ENCODE measurements around the gene MED13L. TPM values are rescaled to one million over a fixed set of nuclear protein-coding genes. Genes with fewer than 3 reads are reported as not detected.

MED13L gene
- total RNA-seq, 2 donors from 2014 or later, result 121 to 142 TPM

DNA sequence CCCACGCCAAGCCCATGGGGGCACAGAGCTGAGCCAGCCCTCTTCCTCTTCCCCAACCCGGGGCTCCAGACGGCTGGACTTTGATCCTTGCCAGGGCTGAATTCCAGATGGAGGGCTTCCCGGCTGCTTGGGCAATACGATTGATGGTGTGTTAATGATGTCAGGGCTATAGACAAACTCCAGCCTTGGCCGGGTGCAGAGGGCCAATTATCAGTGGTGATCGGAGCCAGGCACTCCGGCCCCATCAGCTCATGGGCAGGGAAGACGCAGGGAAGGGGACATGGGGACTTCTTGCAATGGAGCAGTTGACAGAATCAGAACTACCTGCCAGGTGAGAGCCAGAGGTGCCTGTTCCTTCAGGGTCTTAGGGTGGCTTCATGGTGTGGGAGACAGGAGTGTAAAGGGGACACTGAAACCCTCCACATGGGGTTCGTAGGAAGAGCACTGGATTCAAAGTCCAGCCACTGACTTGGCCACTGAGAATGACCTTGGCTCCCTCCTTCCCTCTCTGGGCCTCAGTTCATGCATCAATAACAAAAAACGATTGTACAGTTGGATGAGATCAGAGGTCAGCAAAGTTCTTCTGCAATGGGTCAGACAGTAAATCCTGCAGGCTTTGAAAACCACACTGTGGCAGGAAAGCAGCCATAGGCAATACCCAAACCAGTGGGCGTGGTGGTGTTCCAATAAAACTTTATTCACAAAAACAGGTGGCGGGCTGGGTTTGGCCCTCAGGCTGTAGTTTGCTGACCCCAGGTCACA is 333.7 kb downstream of the MED13L start:
- no peak for ATAC-seq
- Mint-ChIP-seq H3K27ac (no peak overlapping the region), H3K9me3 (peaks cover 5% of the 10 kb centered on the region), H3K4me1 (ENCODE audit: low read depth in 2 of 2) (peaks cover 0 to 3% of the 10 kb centered on the region in 2 donors), H3K27me3 (peaks cover 7 to 10% of the 10 kb centered on the region in 2 donors), H3K4me3 (no peak overlapping the region), H3K36me3 (peaks cover 6% of the 10 kb centered on the region)
- DNase-seq (ENCODE audit: low spot score), result no peak

DNA sequence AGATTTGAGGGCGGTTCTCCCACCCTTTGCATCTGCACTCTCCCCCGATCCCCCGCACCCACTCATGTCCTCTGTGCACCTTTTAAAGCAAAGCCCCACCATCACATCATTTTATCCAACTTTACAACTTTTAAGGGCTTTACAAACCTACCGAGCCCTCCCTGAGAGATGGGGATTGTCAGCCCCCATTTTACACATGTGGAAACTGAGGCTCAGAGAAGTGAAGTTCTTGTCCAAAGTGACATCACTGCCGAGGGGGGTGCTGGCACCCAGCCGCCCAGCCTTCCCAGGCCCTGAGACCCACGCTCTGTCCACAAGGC is 334.2 kb downstream of the MED13L start:
- ATAC-seq, result no peak
- Mint-ChIP-seq H3K9me3 (peaks cover 7% of the 10 kb centered on the region), H3K4me1 (ENCODE audit: low read depth in 2 of 2) (peaks cover 0 to 3% of the 10 kb centered on the region in 2 donors), H3K27me3 (peaks cover 12 to 14% of the 10 kb centered on the region in 2 donors), H3K36me3 (peaks cover 8% of the 10 kb centered on the region), H3K4me3 (no peak overlapping the region), H3K27ac (no peak overlapping the region)
- DNase-seq (ENCODE audit: low spot score), result no peak

DNA sequence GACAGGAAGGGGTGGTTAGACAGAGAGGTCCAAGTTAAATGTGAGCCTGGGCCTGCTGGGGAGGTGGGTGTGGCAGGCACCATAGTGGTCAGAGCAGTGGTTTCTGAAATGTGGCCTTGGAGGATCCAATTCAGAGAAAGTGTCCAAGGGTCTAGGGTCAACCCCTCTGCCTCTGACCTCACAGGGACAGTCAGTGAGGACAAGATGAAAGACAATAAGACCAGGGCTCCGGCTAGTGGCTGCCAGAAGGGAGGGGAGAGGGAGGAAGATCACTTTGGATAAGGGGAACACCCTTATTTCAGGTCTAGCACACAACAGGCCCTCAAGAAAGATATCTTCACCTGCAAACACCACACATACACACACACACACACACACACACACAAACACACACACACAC is 335.1 kb downstream of the MED13L start:
- no peak overlapping the region for H3K4me3 Mint-ChIP-seq

DNA sequence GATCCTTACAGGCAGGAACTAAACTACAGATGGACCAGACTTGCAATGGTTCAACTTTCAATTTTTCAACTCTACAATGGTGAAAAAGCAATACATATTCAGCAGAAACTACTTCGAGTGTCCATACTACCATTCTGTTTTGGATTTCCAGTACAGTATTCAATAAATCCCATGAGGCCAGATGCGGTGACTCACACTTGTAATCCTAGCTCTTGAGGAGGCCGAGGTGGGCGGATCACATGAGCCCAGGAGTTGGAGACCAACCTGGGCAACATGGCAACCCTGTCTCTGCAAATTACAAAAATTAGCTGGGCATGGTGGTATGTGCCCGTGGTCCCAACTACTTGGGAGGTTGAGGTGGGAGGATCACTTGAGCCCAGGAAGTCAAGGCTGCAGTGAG is 336.1 kb downstream of the MED13L start:
- Mint-ChIP-seq H3K9me3 (peaks cover 7% of the 10 kb centered on the region), H3K27me3 (peaks cover 20 to 21% of the 10 kb centered on the region in 2 donors), H3K4me3 (no peak overlapping the region), H3K4me1 (ENCODE audit: low read depth in 2 of 2) (peaks cover 0 to 3% of the 10 kb centered on the region in 2 donors), H3K36me3 (peaks cover 8% of the 10 kb centered on the region), H3K27ac (no peak overlapping the region)
- ATAC-seq (no peak), DNase-seq (ENCODE audit: low spot score) (no peak)

More for the DNA sequence above, 335.1 kb downstream of the MED13L start:
- no peak for ATAC-seq
- peaks cover 0 to 3% of the 10 kb centered on the region in 2 donors for H3K4me1 Mint-ChIP-seq (ENCODE audit: low read depth in 2 of 2)
- H3K9me3 Mint-ChIP-seq, result peaks cover 7% of the 10 kb centered on the region
- peaks cover 17 to 21% of the 10 kb centered on the region in 2 donors for H3K27me3 Mint-ChIP-seq
- no peak overlapping the region for H3K27ac Mint-ChIP-seq
- no peak for DNase-seq (ENCODE audit: low spot score)
- H3K36me3 Mint-ChIP-seq, result peaks cover 8% of the 10 kb centered on the region

DNA sequence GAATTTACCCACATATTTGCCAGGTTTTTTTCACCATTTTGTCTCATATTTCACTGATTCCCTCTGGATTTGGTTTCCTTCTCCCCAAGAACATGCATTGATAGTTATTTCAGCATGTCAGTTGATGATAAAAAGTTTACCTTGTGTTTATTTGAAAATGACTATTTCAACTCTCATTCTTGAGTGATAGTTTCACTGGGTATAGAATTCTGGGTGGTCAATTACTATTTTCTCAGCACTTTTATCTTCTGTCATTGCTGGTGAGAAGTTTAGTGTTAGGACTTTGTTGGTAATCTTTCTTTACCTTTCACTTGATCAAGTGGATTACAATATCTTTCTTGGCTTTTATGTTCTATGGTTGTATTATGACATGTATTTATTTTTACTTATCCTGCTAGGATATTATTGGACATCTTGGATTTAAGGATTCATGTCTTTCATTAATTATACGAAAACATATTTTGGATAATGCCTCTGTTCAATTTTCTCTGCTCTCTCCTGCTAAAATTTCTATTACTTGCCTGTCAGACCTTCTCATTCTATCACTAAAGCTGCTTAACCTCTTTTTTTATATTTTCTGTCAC is 338.6 kb downstream of the MED13L start:
- DNase-seq (ENCODE audit: low spot score) (no peak), ATAC-seq (no peak)
- Mint-ChIP-seq H3K4me3 (no peak overlapping the region), H3K27ac (no peak overlapping the region), H3K4me1 (ENCODE audit: low read depth in 2 of 2) (peaks cover 0 to 3% of the 10 kb centered on the region in 2 donors), H3K9me3 (peaks cover 7% of the 10 kb centered on the region), H3K36me3 (peaks cover 8% of the 10 kb centered on the region), H3K27me3 (peaks cover 20 to 21% of the 10 kb centered on the region in 2 donors)

DNA sequence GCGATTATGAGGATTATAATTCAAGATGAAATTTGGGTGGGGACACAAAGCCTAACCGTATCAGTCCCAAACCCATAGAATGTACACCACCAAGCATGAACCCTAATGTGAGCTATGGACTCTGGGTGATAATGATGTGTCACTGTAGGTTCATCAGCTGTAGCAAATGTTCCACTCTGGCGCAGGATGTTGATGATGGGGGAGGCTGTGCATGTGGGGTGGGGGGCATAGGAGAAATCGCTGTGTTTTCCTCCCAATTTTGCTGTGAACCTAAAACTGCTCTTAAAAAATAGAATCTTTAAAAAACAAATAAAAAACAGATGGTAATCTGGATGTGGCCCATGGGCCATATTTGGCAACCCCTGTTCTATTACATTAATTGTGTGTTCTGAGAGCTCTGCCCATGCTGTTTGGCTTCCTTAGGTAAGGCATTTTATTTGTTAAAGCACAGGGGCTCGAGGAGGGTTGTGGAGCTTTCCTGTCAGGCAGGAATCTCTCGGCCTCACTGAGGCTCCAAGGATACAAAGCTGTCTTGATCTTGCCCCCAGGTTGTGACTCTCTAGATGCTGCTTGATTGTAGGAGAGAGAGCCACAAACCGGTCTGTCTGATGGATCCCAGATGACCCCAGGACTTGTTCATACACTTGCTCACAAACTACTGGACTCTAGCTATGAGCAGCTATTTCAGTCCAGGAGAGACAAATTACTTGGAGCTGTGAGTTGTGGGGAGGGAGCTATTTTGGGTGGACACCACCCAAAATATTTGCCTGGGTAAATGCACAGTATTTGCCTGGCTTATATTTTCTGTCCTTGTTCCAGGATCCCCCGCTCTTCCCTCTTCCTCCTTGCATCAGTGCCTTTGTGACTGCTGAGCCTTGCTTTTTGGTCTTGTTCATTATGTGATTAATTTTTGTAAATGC is 340.2 kb downstream of the MED13L start:
- H3K4me3 Mint-ChIP-seq, result no peak overlapping the region
- H3K27ac Mint-ChIP-seq, result no peak overlapping the region
- ATAC-seq (no peak), DNase-seq (ENCODE audit: low spot score) (no peak)
- peaks cover 21 to 23% of the 10 kb centered on the region in 2 donors for H3K27me3 Mint-ChIP-seq
- H3K9me3 Mint-ChIP-seq, result peaks cover 7% of the 10 kb centered on the region
- no peaks in the 10 kb centered on the region for H3K4me1 Mint-ChIP-seq (ENCODE audit: low read depth in 2 of 2)
- H3K36me3 Mint-ChIP-seq, result peaks cover 8% of the 10 kb centered on the region

DNA sequence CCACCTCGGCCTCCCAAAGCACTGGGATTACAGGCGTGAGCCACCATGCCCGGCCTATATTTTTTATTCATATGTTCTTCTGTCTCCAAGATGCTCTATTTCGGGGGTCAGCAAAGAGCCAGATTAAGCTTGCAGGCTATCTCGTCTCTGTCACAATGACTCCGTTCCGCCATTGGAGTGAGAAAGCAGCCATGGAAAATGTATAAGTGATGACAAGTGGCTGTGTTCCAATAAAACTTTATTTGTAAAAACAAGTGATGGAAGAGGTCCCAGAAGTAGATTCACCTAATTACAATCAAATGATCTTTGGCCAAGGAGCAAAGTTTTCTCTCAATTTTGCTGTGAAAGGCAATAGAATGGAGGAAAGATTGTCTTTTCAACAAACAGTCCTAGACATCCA is 342.6 kb downstream of the MED13L start:
- Mint-ChIP-seq H3K27me3 (peaks cover 21 to 26% of the 10 kb centered on the region in 2 donors), H3K4me1 (ENCODE audit: low read depth in 2 of 2) (no peaks in the 10 kb centered on the region), H3K36me3 (peaks cover 8% of the 10 kb centered on the region), H3K9me3 (peaks cover 7% of the 10 kb centered on the region), H3K4me3 (no peak overlapping the region), H3K27ac (no peak overlapping the region)
- DNase-seq (ENCODE audit: low spot score), result no peak
- no peak for ATAC-seq

DNA sequence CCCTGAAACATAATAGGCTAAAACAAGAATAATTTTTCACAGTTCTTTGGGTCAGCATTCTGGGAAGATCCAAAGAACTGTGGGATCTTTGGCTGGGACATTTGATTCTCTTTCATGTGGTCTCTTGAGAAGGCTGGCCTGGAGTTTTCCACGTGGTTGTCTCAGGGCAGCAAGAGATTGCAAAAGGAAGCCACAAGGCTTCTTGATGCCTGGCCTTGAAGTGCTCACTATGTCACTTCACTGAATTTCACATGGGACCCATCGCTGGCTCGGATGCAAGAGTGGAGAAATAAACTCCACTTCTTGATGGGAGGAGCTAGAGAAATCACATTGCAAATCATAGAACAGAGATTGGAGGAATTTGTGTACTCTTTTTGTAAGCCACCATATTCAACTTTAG is 343.4 kb downstream of the MED13L start:
- Mint-ChIP-seq H3K27me3 (peaks cover 17 to 23% of the 10 kb centered on the region in 2 donors), H3K36me3 (peaks cover 4% of the 10 kb centered on the region), H3K4me1 (ENCODE audit: low read depth in 2 of 2) (no peaks in the 10 kb centered on the region), H3K9me3 (peaks cover 4% of the 10 kb centered on the region), H3K27ac (no peak overlapping the region), H3K4me3 (no peak overlapping the region)
- ATAC-seq, result no peak
- no peak for DNase-seq (ENCODE audit: low spot score)

DNA sequence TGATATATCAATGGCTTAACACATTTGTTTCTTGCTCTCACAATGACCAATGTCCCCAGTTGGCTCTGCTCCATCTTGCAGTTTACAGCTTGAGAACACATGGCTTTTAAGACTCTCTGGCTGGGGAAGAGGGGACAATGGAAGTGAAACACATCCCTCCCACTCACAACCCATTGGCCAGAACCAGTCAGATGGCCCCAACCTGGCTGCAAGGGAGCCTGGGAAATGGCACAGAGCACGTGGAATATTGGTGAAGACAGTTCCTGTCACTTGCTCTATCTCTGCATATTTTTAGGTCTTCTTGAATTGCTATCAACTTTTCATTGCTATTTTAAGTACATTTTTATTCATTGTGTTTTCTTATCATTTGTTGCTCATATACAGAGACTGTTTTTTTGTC is 345.4 kb downstream of the MED13L start:
- no peaks in the 10 kb centered on the region for H3K36me3 Mint-ChIP-seq
- peaks cover 0 to 14% of the 10 kb centered on the region in 2 donors for H3K27me3 Mint-ChIP-seq
- no peaks in the 10 kb centered on the region for H3K4me1 Mint-ChIP-seq (ENCODE audit: low read depth in 2 of 2)
- DNase-seq (ENCODE audit: low spot score), result no peak
- no peak for ATAC-seq
- H3K27ac Mint-ChIP-seq, result no peak overlapping the region
- H3K9me3 Mint-ChIP-seq, result no peaks in the 10 kb centered on the region
- H3K4me3 Mint-ChIP-seq, result no peak overlapping the region

DNA sequence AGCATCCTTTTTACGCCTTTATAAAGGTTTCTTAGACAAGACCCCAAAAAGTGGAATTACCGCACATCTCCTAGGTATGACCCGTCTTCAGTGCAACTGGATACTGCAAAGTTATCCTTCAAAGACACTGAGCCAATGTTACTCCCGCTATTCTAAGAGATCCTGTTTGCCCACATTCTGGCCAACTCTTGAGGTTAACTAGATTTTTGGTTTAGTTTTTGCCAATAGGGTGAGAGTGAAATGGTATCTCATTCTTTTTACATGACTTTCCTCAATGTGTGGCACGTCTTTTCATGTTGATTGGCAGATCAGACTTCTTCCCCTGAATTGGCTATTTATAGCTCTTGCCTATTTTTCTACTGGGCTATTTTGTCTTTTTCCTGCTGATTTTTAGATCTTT is 347.2 kb downstream of the MED13L start:
- Mint-ChIP-seq H3K27ac (no peak overlapping the region), H3K4me3 (no peak overlapping the region), H3K4me1 (ENCODE audit: low read depth in 2 of 2) (no peaks in the 10 kb centered on the region), H3K36me3 (no peaks in the 10 kb centered on the region), H3K9me3 (no peaks in the 10 kb centered on the region), H3K27me3 (peaks cover 0 to 11% of the 10 kb centered on the region in 2 donors)
- DNase-seq (ENCODE audit: low spot score) (no peak), ATAC-seq (no peak)

DNA sequence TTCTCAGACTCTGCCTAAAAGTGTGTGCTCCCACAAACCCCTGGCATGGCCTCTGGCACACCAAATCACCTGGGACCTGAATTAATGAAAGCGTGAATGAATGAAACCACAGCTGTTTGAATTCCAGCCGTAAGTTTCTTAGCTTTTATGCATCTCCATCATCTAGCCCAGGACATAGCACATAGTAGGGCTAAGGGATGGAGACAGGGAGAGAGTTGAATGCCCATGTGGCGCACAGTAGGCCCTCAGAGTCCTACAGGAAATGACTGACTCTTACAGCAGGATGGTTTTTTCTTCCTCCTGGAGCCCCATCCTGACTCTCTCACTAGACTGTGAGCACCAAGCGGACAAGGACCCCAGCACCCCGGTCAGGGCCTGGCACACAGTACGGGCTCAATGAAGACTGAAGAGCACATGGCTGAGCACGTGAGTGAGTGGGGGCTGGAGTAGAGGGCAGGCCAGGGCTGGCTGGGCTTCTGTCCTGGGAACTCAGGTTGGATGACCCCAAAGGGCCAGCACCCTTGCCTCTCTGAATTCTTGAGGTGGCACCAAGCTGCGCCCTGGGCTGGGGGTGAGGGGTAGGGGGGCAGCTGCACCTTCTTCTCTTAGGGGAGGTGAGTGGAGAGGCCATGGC is 351.3 kb downstream of the MED13L start:
- no peaks in the 10 kb centered on the region for H3K36me3 Mint-ChIP-seq
- H3K27me3 Mint-ChIP-seq, result peaks cover 18 to 25% of the 10 kb centered on the region in 2 donors
- DNase-seq (ENCODE audit: low spot score) (no peak), ATAC-seq (peak; percentile 11 to 30)
- no peak overlapping the region for H3K27ac Mint-ChIP-seq
- no peaks in the 10 kb centered on the region for H3K9me3 Mint-ChIP-seq
- H3K4me1 Mint-ChIP-seq (ENCODE audit: low read depth in 2 of 2), result no peaks in the 10 kb centered on the region
- H3K4me3 Mint-ChIP-seq, result no peak overlapping the region

DNA sequence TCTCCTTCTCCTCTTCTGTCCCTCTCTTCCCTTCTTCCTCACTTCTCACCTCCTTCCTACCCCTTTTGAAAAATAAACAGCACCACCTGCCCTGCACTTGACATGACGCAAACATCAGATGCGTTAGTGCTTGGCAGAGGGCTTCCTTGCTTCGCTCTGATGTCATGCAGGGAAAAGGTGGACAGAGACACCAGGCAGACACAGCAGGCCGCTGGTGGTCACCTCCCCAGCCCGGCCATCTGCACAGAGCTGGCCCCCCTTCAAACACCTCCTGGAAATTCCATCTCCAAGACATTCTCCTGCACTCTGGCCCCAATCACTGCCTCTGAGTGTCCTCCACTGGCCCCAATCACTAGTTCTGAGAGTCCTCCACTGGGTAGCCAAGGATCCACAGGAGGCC is 353.6 kb downstream of the MED13L start:
- ATAC-seq (no peak), DNase-seq (ENCODE audit: low spot score) (no peak)
- Mint-ChIP-seq H3K27me3 (peaks cover 18 to 31% of the 10 kb centered on the region in 2 donors), H3K9me3 (no peaks in the 10 kb centered on the region), H3K27ac (no peak overlapping the region), H3K36me3 (no peaks in the 10 kb centered on the region), H3K4me3 (no peak overlapping the region), H3K4me1 (ENCODE audit: low read depth in 2 of 2) (no peaks in the 10 kb centered on the region)

DNA sequence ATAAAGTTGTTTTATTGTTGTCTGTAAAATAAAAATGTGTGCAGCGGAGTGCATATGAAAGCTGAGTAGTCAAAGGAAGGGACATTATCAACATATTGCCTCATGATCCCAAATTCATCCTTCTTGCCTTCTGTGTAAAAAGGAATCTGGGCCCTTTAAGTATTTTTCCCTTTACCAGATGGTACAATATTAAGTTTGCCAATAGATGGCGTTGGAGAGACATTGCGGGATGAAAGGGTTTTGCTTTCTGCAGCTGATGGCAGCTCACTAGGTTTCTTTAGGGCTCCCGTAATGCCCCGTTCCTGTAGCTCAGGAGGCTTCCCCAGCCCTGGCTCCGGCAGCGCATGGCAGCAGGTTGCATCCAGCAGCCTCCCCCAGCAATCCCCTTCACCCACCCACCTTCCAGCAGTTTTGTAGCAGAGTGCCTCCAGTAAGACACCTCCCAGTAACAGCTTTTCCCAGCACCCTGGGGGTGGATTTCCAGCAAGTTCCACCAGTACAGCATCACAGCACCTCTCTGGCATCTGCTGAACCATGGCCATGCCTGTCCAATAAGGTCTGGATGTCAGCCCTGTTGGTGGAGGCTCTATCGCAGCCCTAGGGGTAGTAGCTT is 354.4 kb downstream of the MED13L start:
- H3K36me3 Mint-ChIP-seq, result no peaks in the 10 kb centered on the region
- no peaks in the 10 kb centered on the region for H3K9me3 Mint-ChIP-seq
- peaks cover 19 to 37% of the 10 kb centered on the region in 2 donors for H3K27me3 Mint-ChIP-seq
- no peak for ATAC-seq
- H3K4me3 Mint-ChIP-seq, result no peak overlapping the region
- H3K27ac Mint-ChIP-seq, result no peak overlapping the region
- no peak for DNase-seq (ENCODE audit: low spot score)
- no peaks in the 10 kb centered on the region for H3K4me1 Mint-ChIP-seq (ENCODE audit: low read depth in 2 of 2)

Data from natural killer cell treated with Interleukin-12 subunit alpha and Interleukin-12 subunit beta and Interleukin-15 and Interleukin-18, amount 100 ng/mL, for 72 hours (primary cell).